OCI-LY3 (cell line): ENCODE data around the gene IPO7.
A peak's percentile ranks its signal among the peaks of the same experiment; 100 is the strongest.
"Not testable (repeated sequence)": the region's sequence is repeated elsewhere in the genome, so short reads cannot be mapped to it uniquely, and the experiment has no call there.

ENCODE experiments used
- H2AFZ ChIP-seq: fragments of 200-600, 300-600 bp; shearing (Covaris generic); 2 replicates; pipeline ENCODE4 v1.6.0; 2014; ENCODE audit warnings: antibody characterized with exemption, low read depth, low read length
- H3K27ac ChIP-seq: fragments of 200-600, 300-600 bp; sonication (generic); 2 replicates; pipeline ENCODE4 v1.5.1; 2014; ENCODE audit warnings: mild to moderate bottlenecking, low read length, moderate library complexity, mixed read lengths
- H3K27me3 ChIP-seq: fragments of 200-600, 300-600 bp; sonication (generic); 2 replicates; pipeline ENCODE4 v1.6.1; 2014; ENCODE audit warnings: low read depth, low read length, mixed read lengths
- H3K36me3 ChIP-seq: fragments of 200-600, 300-600 bp; sonication (generic); replicated peaks from 2 replicates; pipeline ENCODE3; 2014; ENCODE audit warnings: low read depth, low read length, mixed read lengths
- H3K4me1 ChIP-seq: fragments of 300-600, 200-600 bp; sonication (generic); 2 replicates; pipeline ENCODE4 v1.6.1; 2014; ENCODE audit warnings: low read length, mixed read lengths
- H3K4me2 ChIP-seq: fragments of 200-600, 300-600 bp; sonication (generic); 2 replicates; pipeline ENCODE4 v1.6.1; 2014; ENCODE audit warnings: low read length, mixed read lengths
- H3K4me3 ChIP-seq: fragments of 300-600, 200-600 bp; sonication (generic); 2 replicates; pipeline ENCODE4 v1.5.1; 2014; ENCODE audit warnings: antibody characterized with exemption, mild to moderate bottlenecking, low read length, moderate library complexity
- H3K79me2 ChIP-seq: fragments of 300-600, 200-600 bp; shearing (Covaris generic); 2 replicates; pipeline ENCODE4 v1.6.1; 2014; ENCODE audit warnings: mild to moderate bottlenecking, low read length, mixed read lengths
- H3K9ac ChIP-seq: fragments of 300-600, 200-600 bp; shearing (Covaris generic); 2 replicates; pipeline ENCODE4 v1.6.0; 2014; ENCODE audit warnings: mild to moderate bottlenecking, low read length, moderate library complexity
- H3K9me3 ChIP-seq: fragments of 200-600, 300-600 bp; shearing (Covaris generic); 2 replicates; pipeline ENCODE4 v1.6.1; 2014; ENCODE audit warnings: low read length, mixed read lengths; ENCODE audit not compliant: insufficient read depth
- H4K20me1 ChIP-seq: fragments of 200-600, 300-600 bp; sonication (generic); 2 replicates; pipeline ENCODE4 v1.6.1; 2016; ENCODE audit warnings: low read length, mixed read lengths; ENCODE audit not compliant: insufficient read depth
- EZH2phosphoT487 ChIP-seq: fragments of 200-600 bp; shearing (Covaris generic); IDR thresholded peaks from 2 replicates; pipeline ENCODE4 v1.6.1; 2018; ENCODE audit warnings: antibody characterized with exemption, mixed run types, low read depth
- TF ChIP-seq, protein P1 (sequence below): fragments of 200-600, 300-600 bp; sonication (generic); IDR thresholded peaks from 2 replicates; pipeline ENCODE4 v1.5.1; 2014; ENCODE audit warnings: antibody characterized with exemption, low read length, low read depth

IPO7 gene

DNA sequence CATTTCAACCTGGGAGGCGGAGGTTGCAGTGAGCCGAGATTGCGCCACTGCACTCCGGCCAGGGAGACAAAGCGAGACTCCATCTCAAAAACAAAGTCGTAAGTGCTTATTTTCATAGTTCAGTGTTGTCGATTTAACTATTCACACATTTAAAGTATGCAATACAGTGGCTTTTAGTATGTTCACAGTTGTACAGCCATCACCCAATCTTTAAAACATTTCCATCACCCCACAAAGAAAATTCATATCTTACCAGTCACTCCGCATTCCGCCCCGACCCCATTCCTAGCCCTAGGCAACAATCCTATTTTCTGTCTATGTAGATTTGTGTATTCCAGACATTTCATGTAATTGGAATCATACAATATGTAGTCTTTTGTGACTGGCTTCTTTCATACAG lies 11.9 kb downstream of the IPO7 start:
- Histone ChIP-seq H3K9ac (no peak overlapping the region), H2AFZ (no peak overlapping the region), H3K36me3 (peaks cover 13% of the 10 kb centered on the region), H3K79me2 (peaks cover 100% of the 10 kb centered on the region), H3K27ac (no peak overlapping the region), H3K4me2 (peak overlapping the region; percentile 2; the same call in 1 of the 2 replicates), H3K27me3 (no peaks in the 10 kb centered on the region), H4K20me1 (peaks cover 57% of the 10 kb centered on the region), H3K4me3 (no peak overlapping the region), H3K9me3 (no peaks in the 10 kb centered on the region), H3K4me1 (peaks cover 24% of the 10 kb centered on the region)
- TF ChIP-seq, protein P1, sequence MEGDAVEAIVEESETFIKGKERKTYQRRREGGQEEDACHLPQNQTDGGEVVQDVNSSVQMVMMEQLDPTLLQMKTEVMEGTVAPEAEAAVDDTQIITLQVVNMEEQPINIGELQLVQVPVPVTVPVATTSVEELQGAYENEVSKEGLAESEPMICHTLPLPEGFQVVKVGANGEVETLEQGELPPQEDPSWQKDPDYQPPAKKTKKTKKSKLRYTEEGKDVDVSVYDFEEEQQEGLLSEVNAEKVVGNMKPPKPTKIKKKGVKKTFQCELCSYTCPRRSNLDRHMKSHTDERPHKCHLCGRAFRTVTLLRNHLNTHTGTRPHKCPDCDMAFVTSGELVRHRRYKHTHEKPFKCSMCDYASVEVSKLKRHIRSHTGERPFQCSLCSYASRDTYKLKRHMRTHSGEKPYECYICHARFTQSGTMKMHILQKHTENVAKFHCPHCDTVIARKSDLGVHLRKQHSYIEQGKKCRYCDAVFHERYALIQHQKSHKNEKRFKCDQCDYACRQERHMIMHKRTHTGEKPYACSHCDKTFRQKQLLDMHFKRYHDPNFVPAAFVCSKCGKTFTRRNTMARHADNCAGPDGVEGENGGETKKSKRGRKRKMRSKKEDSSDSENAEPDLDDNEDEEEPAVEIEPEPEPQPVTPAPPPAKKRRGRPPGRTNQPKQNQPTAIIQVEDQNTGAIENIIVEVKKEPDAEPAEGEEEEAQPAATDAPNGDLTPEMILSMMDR, result no peak
- no peak for TF ChIP-seq EZH2phosphoT487

DNA sequence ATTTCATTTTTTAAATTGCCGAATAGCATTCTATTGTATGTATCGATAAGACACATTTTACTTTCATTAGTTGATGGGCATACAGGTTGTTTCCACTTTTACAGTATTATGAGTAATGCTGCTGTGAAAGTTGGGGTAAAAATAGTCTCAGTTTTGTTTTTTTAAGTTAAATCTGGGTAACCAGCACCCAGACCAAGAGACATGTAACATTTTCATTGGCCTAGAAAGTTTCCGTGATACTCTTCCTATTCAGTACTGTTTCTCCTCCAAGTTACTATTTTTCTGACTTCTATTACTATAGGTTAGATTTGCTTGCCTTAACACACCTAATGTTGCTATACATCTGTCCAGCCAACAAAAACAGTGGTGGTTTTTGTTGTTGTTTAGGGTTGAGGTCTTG lies 12.3 kb downstream of the IPO7 start:
- Histone ChIP-seq H4K20me1 (peaks cover 57% of the 10 kb centered on the region), H3K4me3 (no peak overlapping the region), H3K9me3 (no peaks in the 10 kb centered on the region), H3K9ac (no peak overlapping the region), H3K27ac (no peak overlapping the region), H3K27me3 (no peaks in the 10 kb centered on the region), H3K79me2 (peaks cover 100% of the 10 kb centered on the region), H3K36me3 (peaks cover 13% of the 10 kb centered on the region), H2AFZ (no peak overlapping the region), H3K4me2 (peak overlapping the region; percentile 2), H3K4me1 (peaks cover 24% of the 10 kb centered on the region)
- TF ChIP-seq EZH2phosphoT487, result no peak
- TF ChIP-seq, protein P1, result no peak

DNA sequence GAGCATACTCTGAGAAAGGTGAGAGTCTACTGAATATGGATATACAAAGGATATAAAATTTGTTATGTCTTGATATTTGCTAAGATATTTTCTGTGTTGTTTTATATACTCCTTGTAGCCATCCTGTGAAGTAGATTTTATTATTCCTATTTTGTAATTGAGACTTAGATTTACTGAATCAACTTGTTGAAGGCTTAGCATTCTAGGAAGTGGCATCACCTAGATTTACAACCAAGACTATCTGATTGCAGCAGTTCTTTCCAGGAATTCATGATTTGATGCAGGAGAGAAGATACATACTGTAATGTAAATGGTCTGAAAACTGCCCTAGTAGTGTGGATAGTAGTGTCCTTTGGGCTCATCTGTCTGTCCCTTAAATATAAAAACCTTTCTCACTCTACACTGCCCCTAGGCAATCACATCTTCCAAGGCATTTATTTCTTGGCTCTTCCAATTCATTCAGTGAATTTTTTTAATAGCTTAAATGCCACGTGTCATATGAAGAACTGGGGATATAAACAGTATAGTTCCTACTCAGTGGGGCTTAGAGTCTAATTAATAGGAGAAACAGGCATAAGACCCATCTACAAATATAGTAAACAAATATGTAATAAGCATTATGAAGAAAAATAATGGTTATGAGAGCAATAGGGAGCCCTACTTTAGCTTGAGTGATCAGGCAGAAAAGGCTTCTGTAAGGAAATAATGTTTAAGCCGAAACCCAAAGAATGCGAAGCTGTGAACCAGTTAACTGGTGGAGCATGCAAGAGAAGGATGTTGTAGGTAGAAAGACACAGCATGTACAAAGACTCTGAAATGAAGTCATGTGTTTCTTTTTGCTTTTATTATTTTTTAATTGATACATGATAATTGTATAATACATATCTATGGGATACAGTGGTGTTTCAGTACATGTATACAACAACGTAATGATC lies 13.6 kb downstream of the IPO7 start:
- Histone ChIP-seq H3K36me3 (peaks cover 11% of the 10 kb centered on the region), H3K79me2 (peaks cover 100% of the 10 kb centered on the region), H4K20me1 (peaks cover 49% of the 10 kb centered on the region), H3K4me2 (peak overlapping the region; percentile 32), H2AFZ (no peak overlapping the region), H3K4me3 (no peak overlapping the region), H3K9me3 (no peaks in the 10 kb centered on the region), H3K27ac (peak overlapping the region; percentile 21; the same call in 1 of the 2 replicates), H3K4me1 (peaks cover 24% of the 10 kb centered on the region), H3K9ac (no peak overlapping the region), H3K27me3 (no peaks in the 10 kb centered on the region)
- TF ChIP-seq, protein P1, result no peak
- no peak for TF ChIP-seq EZH2phosphoT487

DNA sequence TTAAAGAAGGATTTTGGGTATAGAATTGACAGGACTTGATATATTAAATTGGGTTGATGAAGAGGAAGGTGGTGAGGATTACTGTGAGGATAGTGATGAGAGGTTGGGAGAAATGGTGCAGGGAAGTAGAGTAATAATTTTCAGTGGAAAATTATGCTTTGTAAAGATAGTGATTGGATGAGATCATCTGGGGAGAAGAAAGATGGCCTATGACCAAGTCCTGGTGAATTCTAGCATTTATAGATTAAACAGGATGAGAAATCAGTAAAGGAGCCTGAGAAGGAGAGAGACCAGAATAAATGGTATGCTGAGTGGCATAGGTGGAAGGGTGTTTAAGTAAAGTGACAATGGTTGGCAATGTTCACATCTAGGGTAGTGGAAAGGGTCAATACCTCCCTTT lies 15.0 kb downstream of the IPO7 start:
- H3K4me1 ChIP-seq, result peaks cover 24% of the 10 kb centered on the region
- peaks cover 45% of the 10 kb centered on the region for H4K20me1 ChIP-seq
- no peak overlapping the region for H3K4me3 ChIP-seq
- no peak overlapping the region for H3K27ac ChIP-seq
- peaks cover 16% of the 10 kb centered on the region for H3K36me3 ChIP-seq
- H3K9me3 ChIP-seq, result no peaks in the 10 kb centered on the region
- no peak for TF ChIP-seq EZH2phosphoT487
- TF ChIP-seq, protein P1, result no peak
- H3K4me2 ChIP-seq, result no peak overlapping the region
- peaks cover 100% of the 10 kb centered on the region for H3K79me2 ChIP-seq
- H3K9ac ChIP-seq, result no peak overlapping the region
- no peaks in the 10 kb centered on the region for H3K27me3 ChIP-seq
- H2AFZ ChIP-seq, result no peak overlapping the region

DNA sequence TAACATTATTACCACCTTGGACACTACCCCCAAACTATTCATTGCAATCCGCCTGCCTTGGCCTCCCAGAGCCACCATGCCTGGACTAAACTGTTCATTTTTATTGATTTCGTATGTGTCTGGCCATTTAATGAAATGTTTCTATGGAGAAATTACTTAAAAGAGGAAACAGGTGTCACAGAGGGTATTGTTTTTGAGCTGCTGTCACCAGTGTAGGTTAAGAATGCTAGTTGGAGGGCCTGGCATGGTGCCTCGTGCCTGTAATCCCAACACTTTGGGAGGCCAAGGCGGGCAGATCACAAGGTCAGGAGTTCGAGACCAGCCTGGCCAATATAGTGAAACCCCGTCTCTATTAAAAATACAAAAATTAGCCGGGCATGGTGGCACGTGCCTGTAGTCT lies 17.4 kb downstream of the IPO7 start:
- H3K9ac ChIP-seq, H3K27me3 ChIP-seq, H2AFZ ChIP-seq, H3K27ac ChIP-seq, H3K9me3 ChIP-seq, H3K4me2 ChIP-seq, H3K4me3 ChIP-seq: not testable (repeated sequence)
- Histone ChIP-seq H3K79me2 (peaks cover 100% of the 10 kb centered on the region), H3K36me3 (peaks cover 13% of the 10 kb centered on the region), H3K4me1 (peaks cover 17% of the 10 kb centered on the region), H4K20me1 (peaks cover 32% of the 10 kb centered on the region)
